ENCODE results near the gene BAZ1B.

BAZ1B gene

DNA sequence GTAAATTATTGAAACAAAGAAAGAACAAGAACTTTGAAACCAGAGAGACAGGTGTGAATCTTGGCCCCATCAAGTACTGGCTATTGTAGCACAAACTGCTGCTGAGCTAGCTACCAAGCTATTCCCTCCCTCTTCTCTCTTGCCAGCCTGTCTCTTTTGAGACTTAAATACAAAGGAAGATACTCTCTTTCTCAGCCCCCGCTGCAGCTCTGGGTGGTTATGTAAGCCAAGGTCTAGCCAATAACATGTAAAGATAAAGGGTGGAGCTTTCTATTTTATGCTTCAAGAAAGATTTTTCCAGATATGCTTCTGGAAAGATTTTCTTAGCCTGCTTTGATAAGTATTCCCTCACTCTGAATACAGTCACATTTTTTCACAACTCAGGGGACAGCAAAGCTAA lies 17.2 kb downstream of the BAZ1B start:
- Histone ChIP-seq H3K9ac (ENCODE audit: low read length) (no peak overlapping the region), H3K79me2 (ENCODE audit: insufficient read depth, low read length) (peaks cover 83% of the 10 kb centered on the region), H3K36me3 (ENCODE audit: low read length) (peaks cover 46% of the 10 kb centered on the region), H3K9me2 (replicated peaks; ENCODE audit: insufficient read depth, low read length) (no peaks in the 10 kb centered on the region), H3K9me3 (ENCODE audit: insufficient read depth, low read length) (no peaks in the 10 kb centered on the region), H3K4me3 (ENCODE audit: insufficient read depth, low read length, poor library complexity, severe bottlenecking) (no peak overlapping the region), H3K27ac (ENCODE audit: low read depth, low read length) (no peak overlapping the region), H3K4me2 (ENCODE audit: low read depth, low read length, poor library complexity, severe bottlenecking) (no peak overlapping the region), H3K27me3 (ENCODE audit: low read length) (no peaks in the 10 kb centered on the region), H4K20me1 (ENCODE audit: low read depth, low read length) (peaks cover 16% of the 10 kb centered on the region; the same call in 1 of the 2 replicates), H2AFZ (ENCODE audit: low read depth, low read length, severe bottlenecking) (no peak overlapping the region), H3F3A (ENCODE audit: insufficient read depth) (0 out of 2 replicates have a peak, but pooled peaks cover 3% of the 10 kb centered on the region)
- TF ChIP-seq CTCF (IDR thresholded peaks at IDR 0.05; ENCODE audit: insufficient read depth, low read length, poor library complexity, severe bottlenecking), result no peak
- TF ChIP-seq EZH2phosphoT487 (conservative IDR thresholded peaks at IDR 0.05; ENCODE audit: low read length), result no peak

DNA sequence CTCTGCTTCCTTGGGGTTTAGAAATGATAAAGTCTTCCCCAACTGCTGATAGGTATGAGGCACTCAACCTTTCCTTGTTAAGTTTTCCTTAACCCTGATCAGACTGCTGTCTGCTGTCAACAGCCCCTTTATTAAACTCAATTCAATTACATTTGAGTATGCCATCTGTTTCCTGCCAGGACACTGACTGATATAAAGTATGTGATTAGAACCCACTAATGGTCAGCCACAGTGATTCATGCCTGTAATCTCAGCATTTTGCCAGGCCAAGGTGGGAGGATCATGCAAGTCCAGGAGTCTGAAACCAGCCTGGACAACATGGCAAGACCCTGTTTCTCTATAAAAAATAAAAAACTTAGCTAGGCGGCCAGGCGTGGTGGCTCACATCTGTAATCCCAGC lies 18.1 kb downstream of the BAZ1B start:
- Histone ChIP-seq H3K9ac (ENCODE audit: low read length) (no peak overlapping the region), H3K9me2 (replicated peaks; ENCODE audit: insufficient read depth, low read length) (no peaks in the 10 kb centered on the region), H3K4me3 (ENCODE audit: insufficient read depth, low read length, poor library complexity, severe bottlenecking) (no peak overlapping the region), H2AFZ (ENCODE audit: low read depth, low read length, severe bottlenecking) (no peak overlapping the region), H3F3A (ENCODE audit: insufficient read depth) (0 out of 2 replicates have a peak, but pooled peaks cover 3% of the 10 kb centered on the region), H3K27ac (ENCODE audit: low read depth, low read length) (no peak overlapping the region), H3K36me3 (ENCODE audit: low read length) (peaks cover 45% of the 10 kb centered on the region), H4K20me1 (ENCODE audit: low read depth, low read length) (peaks cover 16% of the 10 kb centered on the region; the same call in 1 of the 2 replicates), H3K4me2 (ENCODE audit: low read depth, low read length, poor library complexity, severe bottlenecking) (no peak overlapping the region), H3K9me3 (ENCODE audit: insufficient read depth, low read length) (no peaks in the 10 kb centered on the region), H3K27me3 (ENCODE audit: low read length) (no peaks in the 10 kb centered on the region), H3K79me2 (ENCODE audit: insufficient read depth, low read length) (peaks cover 83% of the 10 kb centered on the region)
- TF ChIP-seq CTCF (IDR thresholded peaks at IDR 0.05; ENCODE audit: insufficient read depth, low read length, poor library complexity, severe bottlenecking) (no peak), EZH2phosphoT487 (conservative IDR thresholded peaks at IDR 0.05; ENCODE audit: low read length) (no peak)

GRCh38 chr7:73503229-73503628 lies 18.9 kb downstream of the BAZ1B start:
- Histone ChIP-seq H3K27ac (ENCODE audit: low read depth, low read length) (no peak overlapping the region), H3K4me3 (ENCODE audit: insufficient read depth, low read length, poor library complexity, severe bottlenecking) (no peak overlapping the region), H3K79me2 (ENCODE audit: insufficient read depth, low read length) (peaks cover 86% of the 10 kb centered on the region), H3K27me3 (ENCODE audit: low read length) (no peaks in the 10 kb centered on the region), H3K36me3 (ENCODE audit: low read length) (peaks cover 48% of the 10 kb centered on the region), H4K20me1 (ENCODE audit: low read depth, low read length) (peaks cover 22% of the 10 kb centered on the region; the same call in 1 of the 2 replicates), H2AFZ (ENCODE audit: low read depth, low read length, severe bottlenecking) (no peak overlapping the region), H3K9me3 (ENCODE audit: insufficient read depth, low read length) (no peaks in the 10 kb centered on the region), H3K9ac (ENCODE audit: low read length) (no peak overlapping the region), H3K4me2 (ENCODE audit: low read depth, low read length, poor library complexity, severe bottlenecking) (no peak overlapping the region), H3K9me2 (replicated peaks; ENCODE audit: insufficient read depth, low read length) (no peaks in the 10 kb centered on the region), H3F3A (ENCODE audit: insufficient read depth) (peaks cover 7% of the 10 kb centered on the region; the same call in 1 of the 2 replicates)
- TF ChIP-seq EZH2phosphoT487 (conservative IDR thresholded peaks at IDR 0.05; ENCODE audit: low read length), result no peak
- no peak for TF ChIP-seq CTCF (IDR thresholded peaks at IDR 0.05; ENCODE audit: insufficient read depth, low read length, poor library complexity, severe bottlenecking)

Data from SU-DHL-6 (cell line).